ENCODE measurements around the gene ST7. TPM values are rescaled to one million over a fixed set of nuclear protein-coding genes. Genes with fewer than 3 reads are reported as not detected.

ST7 gene
- total and polyA plus RNA-seq, 2 of the 8 experiments (the other 6 are each of a cell fraction or from before 2014, with no cell fraction given) = 16.3 to 18.0 TPM

- TF ChIP-seq CHD1 (IDR thresholded peaks at IDR 0.05; ENCODE audit: low read depth, low read length) = no peak
- TF ChIP-seq EZH2 (IDR thresholded peaks at IDR 0.05; ENCODE audit: low read depth, low read length, severe bottlenecking) = no peak
- no peak for TF ChIP-seq YY1 (IDR thresholded peaks at IDR 0.05; ENCODE audit: low read depth, low read length)
- no peak for TF ChIP-seq RNF2 (IDR thresholded peaks at IDR 0.05; ENCODE audit: borderline replicate concordance, low read depth, low read length, missing control alignments, poor library complexity, severe bottlenecking)
- FAIRE-seq (no peak), DNase-seq (ENCODE audit: low read depth in 1 of 2, low spot score in 2 of 2) (no peak)
- H3K23ac ChIP-seq (ENCODE audit: insufficient read length) = no peak overlapping the region
- H3K4ac ChIP-seq (replicated peaks; ENCODE audit: insufficient read length, low read depth, low read length) = no peak overlapping the region
- H3K14ac ChIP-seq (ENCODE audit: insufficient read length) = no peak overlapping the region
- no peak overlapping the region for H3K27ac ChIP-seq (ENCODE audit: low read depth, low read length)
- no peak overlapping the region for H3K18ac ChIP-seq (ENCODE audit: extremely low read depth, low read length)
- no peak overlapping the region for H3K4me3 ChIP-seq (ENCODE audit: extremely low read depth in 1 of 4, insufficient read depth in 2 of 4, low read depth in 3 of 4, low read length in 4 of 4)
- no peaks in the 10 kb centered on the region for H3K79me1 ChIP-seq (ENCODE audit: low read depth, low read length)
- H3K23me2 ChIP-seq (ENCODE audit: low read depth, low read length) = no peaks in the 10 kb centered on the region
- no peak overlapping the region for H4K91ac ChIP-seq (replicated peaks; ENCODE audit: insufficient read length, low read length)
- no peak overlapping the region for H2BK120ac ChIP-seq (replicated peaks; ENCODE audit: low read depth, low read length)
- 0 out of 4 replicates have a peak, but pooled peaks cover 0 to 4% of the 10 kb centered on the region in 2 experiments for H3K79me2 ChIP-seq (ENCODE audit: control insufficient read depth in 1 of 2, insufficient read depth in 2 of 2, low read length in 2 of 2)
- no peak overlapping the region for H2AK5ac ChIP-seq (ENCODE audit: low read depth, low read length)
- H4K8ac ChIP-seq (ENCODE audit: extremely low read depth, insufficient read depth, low read length) = no peak overlapping the region
- H3K36me3 ChIP-seq (ENCODE audit: control insufficient read depth in 2 of 4, insufficient read depth in 4 of 4, low read length in 3 of 4) = no peaks in the 10 kb centered on the region
- POLR2A ChIA-PET (ENCODE audit: partially characterized antibody) = interaction anchor here (0.6 kb wide), 1 partner anchor 133 kb away, joined by 4 read pairs; no protein-coding TSS in a partner anchor
- no peaks in the 10 kb centered on the region for H3K4me1 ChIP-seq (replicated peaks in 1 of 4; ENCODE audit: control insufficient read depth in 3 of 4, insufficient read depth in 4 of 4, low read length in 3 of 4)
- H3K27me3 ChIP-seq (replicated peaks in 1 of 4; ENCODE audit: control insufficient read depth in 3 of 4, extremely low read depth in 1 of 4, insufficient read depth in 3 of 4, low read length in 3 of 4) = no peaks in the 10 kb centered on the region
- no peak overlapping the region for H2BK20ac ChIP-seq (ENCODE audit: low read length)
- CTCF ChIA-PET (ENCODE audit: partially characterized antibody) = interaction anchor here (0.6 to 5.1 kb wide), 18 partner anchors 12 to 619 kb away, joined by 3 to 32 read pairs (median 4); partner anchors contain the start of gene ST7
- H4K5ac ChIP-seq (ENCODE audit: insufficient read length, low read depth, low read length) = no peak overlapping the region
- WGBS, 2 experiments (ENCODE audit: extremely low coverage in 1 of 2, insufficient coverage in 1 of 2, insufficient read length in 1 of 2, insufficient replicate concordance in 2 of 2, low coverage in 1 of 2, low lambda C conversion rate in 2 of 2, missing lambda C conversion rate in 1 of 2) = 88% methylated on average over 2 of the region's 2 CpGs; no CpG with 5 or more reads in 1 of the 2 experiments
- no peak overlapping the region for H3K9ac ChIP-seq (replicated peaks in 1 of 4; ENCODE audit: extremely low read depth in 1 of 4, low read depth in 3 of 4, low read length in 3 of 4)
- H3K56ac ChIP-seq (replicated peaks; ENCODE audit: insufficient read length, low read depth, low read length) = no peak overlapping the region
- H2BK12ac ChIP-seq (ENCODE audit: low read depth, low read length) = no peak overlapping the region
- no peak overlapping the region for H2BK5ac ChIP-seq (ENCODE audit: low read depth, low read length)
- H2AFZ ChIP-seq (ENCODE audit: low read length) = no peak overlapping the region
- no peak overlapping the region for H3K4me2 ChIP-seq (ENCODE audit: insufficient read depth in 1 of 2, low read depth in 2 of 2, low read length in 2 of 2)
- H4K20me1 ChIP-seq (replicated peaks in 1 of 2; ENCODE audit: control insufficient read depth in 1 of 2, insufficient read depth in 2 of 2, low read length in 2 of 2) = no peaks in the 10 kb centered on the region
- no peak overlapping the region for H2BK15ac ChIP-seq (ENCODE audit: low read length)
- no peaks in the 10 kb centered on the region for H3K9me3 ChIP-seq (ENCODE audit: insufficient read depth in 2 of 2, low read depth in 1 of 2, low read length in 1 of 2)
Observed at GRCh38 chr7:117012284-117012683, 59.0 kb downstream of the ST7 start.

All from H1 (cell line).